ENCODE measurements around the gene CSRNP3. TPM values are rescaled to one million over a fixed set of nuclear protein-coding genes. Genes with fewer than 3 reads are reported as not detected.

The CSRNP3 gene
- total RNA-seq, 1 experiment from 2014 or later = 2.4 TPM

DNA sequence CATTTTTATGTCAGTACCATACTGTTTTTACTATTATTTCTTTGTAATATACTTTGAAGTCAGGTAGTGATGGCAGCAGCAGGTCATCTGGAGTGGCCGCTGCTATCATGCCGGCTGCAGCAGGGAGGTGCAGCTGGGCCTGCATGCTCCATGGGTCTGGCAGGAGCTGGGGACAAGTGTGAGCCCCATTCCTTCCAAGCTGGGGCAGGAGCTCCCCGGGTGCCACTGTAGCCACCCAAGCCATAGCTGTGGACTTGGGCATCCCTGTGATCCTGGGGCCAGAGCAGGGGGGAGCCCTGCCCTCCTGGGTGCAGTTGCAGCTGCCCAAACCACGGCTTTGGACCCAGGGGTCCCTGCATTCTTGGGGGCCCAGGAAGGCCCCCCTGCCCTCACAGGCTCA is 59.2 kb downstream of the CSRNP3 start:
- no peak for DNase-seq (ENCODE audit: low read depth)
- in situ Hi-C loops (cut with HindIII; ENCODE audit: low pct_unique_long_range_greater_than_20kb, low sequenced_read_pairs) = no loop called here

DNA sequence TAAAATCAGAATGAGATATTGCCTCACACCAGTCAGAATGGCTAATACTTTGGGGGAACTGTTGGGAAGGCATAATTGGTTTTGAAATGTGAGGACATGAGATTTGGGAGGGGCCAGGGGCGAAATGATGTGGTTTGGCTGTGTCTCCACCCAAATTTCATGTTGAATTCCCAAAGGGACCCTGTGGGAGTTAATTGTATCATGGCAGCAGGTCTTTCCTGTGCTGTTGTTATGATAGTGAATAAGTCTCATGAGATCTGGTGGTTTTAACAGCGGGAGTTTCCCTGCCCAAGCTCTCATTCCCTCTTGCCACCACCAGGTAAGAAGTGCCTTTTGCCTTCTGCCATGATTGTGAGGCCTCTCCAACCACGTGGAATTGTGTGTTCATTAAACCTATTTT is 59.6 kb downstream of the CSRNP3 start:
- in situ Hi-C loops (cut with HindIII; ENCODE audit: low pct_unique_long_range_greater_than_20kb, low sequenced_read_pairs) = no loop called here
- peak; percentile 35 for DNase-seq (ENCODE audit: low read depth)

DNA sequence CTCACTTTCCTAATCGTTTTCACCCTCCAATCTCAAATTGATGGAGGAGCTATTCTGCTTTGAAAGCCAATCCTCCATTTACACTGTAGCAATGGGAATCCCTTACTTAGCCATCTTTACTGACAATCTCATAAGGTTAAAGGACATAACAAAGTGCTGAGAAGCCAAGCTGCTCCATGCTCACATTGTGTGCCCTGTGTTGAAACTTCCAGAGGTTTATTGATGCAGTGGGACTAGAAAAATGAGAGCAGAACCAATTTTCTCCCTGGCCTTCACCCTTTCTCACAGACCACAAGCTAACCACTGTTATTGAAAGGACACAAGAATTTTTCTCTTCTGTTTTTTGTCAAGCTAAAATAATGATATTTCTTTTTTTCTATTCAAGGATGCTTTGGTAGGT is 63.8 kb downstream of the CSRNP3 start:
- in situ Hi-C loops (cut with HindIII; ENCODE audit: low pct_unique_long_range_greater_than_20kb, low sequenced_read_pairs) = no loop called here

DNA sequence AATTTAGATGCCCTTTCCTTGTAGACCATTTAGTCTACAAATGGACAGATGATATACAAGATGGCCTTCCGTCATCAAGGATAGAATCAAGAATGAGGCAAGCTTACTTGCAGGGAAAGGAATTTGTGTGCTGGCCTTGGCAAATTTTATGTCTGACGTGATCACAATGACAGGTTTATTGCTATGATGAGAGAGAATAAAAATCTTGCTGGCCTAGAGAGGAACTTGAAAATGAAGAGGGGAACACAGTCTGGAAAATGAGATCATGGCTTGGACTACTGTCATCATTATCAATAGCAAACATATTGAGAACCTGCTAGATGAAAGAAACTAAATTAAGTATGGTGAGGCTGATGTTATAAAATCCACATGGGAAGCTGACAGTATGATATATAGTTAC is 66.0 kb downstream of the CSRNP3 start:
- DNase-seq (ENCODE audit: low read depth) = no peak
- in situ Hi-C loops (cut with HindIII; ENCODE audit: low pct_unique_long_range_greater_than_20kb, low sequenced_read_pairs) = no loop called here

More for the DNA sequence above, 63.8 kb downstream of the CSRNP3 start:
- no peak for DNase-seq (ENCODE audit: low read depth)

DNA sequence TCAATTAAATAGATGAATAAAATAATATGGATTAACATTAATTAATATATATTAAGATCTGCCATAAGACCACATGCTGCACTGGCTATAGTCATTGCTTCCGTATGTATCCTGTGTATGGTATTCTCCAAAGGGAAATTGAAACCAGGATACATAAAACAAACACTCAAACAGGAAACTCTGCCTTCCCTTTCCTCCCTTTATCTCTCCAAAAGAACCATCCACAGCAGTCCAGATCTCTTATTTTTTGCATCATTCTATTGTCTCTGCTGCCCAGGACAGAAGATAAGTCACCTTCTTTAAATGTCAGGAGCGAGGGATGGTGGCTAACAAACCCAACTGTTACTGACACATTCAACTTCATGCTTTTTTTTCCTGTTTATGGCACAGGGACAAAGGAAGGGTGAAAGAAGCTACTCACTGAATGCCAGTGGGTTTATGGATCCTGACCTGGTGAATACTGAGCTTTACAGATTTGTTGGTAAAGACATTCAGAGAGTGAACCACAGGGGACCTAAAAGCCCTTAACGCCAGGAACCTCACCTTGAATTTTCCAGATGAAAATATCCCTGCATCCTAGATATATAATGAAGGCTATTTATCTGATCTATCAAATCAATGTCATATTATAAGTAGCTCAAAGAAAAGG is 67.5 kb downstream of the CSRNP3 start:
- no peak for DNase-seq (ENCODE audit: low read depth)
- in situ Hi-C loops (cut with HindIII; ENCODE audit: low pct_unique_long_range_greater_than_20kb, low sequenced_read_pairs) = no loop called here

DNA sequence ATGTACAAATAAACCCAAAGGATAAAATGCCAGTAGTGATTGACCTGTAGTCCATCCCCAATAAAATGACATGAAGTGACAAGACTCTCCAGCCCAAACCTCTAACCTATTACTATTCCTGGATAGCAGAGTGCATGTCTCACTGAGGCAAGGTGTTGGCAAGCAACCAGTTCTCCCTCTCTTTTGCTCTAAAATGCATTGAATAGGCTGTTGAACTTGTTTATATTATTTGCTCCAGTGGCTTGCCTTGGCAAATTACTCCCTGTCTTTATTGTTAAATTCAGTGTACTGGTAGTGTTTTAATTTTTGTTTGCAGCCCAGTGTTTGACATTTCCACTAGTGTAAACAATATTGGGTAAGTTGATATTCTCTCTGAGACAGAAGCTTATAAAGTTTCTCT is 70.5 kb downstream of the CSRNP3 start:
- DNase-seq (ENCODE audit: low read depth) = no peak

DNA sequence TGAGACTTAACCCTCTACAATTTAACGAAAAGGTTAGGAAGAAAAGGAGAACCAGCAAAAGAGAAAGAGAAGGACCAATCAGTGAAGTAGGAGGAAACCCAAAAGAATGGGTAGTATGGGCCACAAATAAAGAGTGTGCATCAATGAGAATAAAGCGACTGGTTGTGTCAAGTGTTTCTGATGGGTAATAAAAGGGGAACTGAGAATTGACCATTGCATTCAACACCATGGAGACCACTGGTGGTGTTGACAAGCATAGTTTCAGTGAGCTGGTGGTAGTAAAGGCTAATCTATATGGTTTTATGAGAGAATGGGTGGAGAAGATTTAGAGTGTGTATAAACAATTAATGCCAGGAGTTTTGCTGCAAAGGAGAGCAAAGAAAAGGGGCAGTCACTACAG is 75.4 kb downstream of the CSRNP3 start:
- no peak for DNase-seq (ENCODE audit: low read depth)
- in situ Hi-C loops (cut with HindIII; ENCODE audit: low pct_unique_long_range_greater_than_20kb, low sequenced_read_pairs) = no loop called here

More for the DNA sequence above, 70.5 kb downstream of the CSRNP3 start:
- in situ Hi-C loops (cut with HindIII; ENCODE audit: low pct_unique_long_range_greater_than_20kb, low sequenced_read_pairs) = no loop called here

DNA sequence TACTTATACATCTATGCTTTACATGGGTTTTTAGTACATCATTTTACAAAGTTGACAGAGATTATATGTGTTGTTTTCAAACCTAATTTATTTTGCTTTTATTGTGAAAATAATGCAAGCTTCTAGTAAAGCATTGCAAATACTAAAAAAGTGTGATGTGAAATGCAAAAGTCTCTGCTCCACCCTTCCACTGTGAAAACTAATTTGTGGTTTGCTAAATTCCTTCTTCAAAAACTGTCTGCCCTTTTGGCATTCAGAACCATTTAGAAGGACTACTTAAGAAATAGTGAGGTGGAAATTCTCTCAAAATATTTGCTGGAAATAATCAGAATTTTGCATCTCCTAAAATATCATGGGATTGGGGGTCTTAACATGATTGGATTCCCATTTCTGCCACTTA is 78.4 kb downstream of the CSRNP3 start:
- in situ Hi-C loops (cut with HindIII; ENCODE audit: low pct_unique_long_range_greater_than_20kb, low sequenced_read_pairs) = no loop called here
- DNase-seq (ENCODE audit: low read depth) = no peak

DNA sequence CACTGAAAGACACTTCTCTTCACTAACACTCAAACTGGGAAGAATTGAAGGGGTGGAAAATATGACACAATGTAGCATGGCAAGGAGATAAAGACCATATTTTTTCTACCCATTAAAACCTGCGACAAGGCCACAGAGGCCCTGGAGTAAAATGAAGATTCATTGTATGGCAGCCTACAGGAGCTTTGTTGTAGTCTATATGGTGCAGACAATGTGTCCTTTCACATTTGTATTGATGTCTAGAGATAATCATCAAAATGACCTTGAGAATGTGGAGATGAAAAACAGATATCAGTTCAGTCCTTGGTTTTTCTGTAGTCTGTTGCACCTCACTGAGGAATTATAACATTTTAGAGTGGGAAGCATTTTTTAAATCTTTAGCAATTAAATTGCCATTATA is 80.1 kb downstream of the CSRNP3 start:
- no peak for DNase-seq (ENCODE audit: low read depth)
- in situ Hi-C loops (cut with HindIII; ENCODE audit: low pct_unique_long_range_greater_than_20kb, low sequenced_read_pairs) = no loop called here

DNA sequence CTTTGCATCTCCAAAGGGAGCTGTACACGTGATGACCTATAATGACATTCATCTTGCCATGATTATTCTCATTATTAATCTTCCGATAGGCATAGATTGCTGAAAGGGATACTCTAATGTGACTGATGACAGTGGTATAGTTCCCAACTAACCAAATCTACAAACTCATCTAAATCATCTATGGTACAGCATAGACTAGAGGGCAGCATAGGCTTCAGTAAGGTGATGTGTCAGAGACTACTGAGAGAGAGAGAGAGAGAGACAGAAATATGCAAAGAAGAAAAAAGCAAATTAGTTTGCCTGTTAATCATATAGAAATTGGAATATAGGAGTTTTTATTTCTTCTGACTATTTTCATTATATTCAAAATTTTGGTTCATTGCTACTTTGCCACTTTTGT is 89.3 kb downstream of the CSRNP3 start:
- in situ Hi-C loops (cut with HindIII; ENCODE audit: low pct_unique_long_range_greater_than_20kb, low sequenced_read_pairs) = no loop called here
- no peak for DNase-seq (ENCODE audit: low read depth)

DNA sequence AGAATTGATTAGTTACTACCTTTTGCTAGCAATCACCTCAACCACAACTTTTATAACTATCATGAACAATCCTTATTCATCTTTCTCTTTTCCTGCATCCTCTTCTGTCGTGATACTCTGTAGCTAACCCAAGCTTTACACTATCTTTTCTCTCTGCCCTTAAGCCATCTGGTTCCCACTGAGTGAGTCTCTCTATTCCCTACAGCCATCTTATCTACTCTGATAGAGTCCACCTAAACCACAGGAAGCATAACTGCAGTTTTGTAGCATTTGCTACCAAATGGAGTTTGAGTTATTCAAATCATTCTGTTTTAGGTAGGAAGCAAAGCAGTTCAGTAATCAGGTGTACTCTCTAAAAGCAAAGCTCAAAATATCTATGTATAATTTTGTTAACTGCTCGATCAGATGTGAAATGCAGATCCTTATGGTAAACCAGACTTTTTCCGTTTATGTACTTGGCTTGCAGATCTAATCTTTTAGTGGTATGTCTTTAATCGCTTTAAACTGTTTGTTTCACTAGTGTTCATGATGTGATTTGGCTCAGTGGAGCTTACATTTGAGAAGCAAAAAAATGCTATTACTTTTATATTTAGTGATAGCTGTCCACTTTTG is 91.0 kb downstream of the CSRNP3 start:
- in situ Hi-C loops (cut with HindIII; ENCODE audit: low pct_unique_long_range_greater_than_20kb, low sequenced_read_pairs) = no loop called here
- DNase-seq (ENCODE audit: low read depth) = no peak

DNA sequence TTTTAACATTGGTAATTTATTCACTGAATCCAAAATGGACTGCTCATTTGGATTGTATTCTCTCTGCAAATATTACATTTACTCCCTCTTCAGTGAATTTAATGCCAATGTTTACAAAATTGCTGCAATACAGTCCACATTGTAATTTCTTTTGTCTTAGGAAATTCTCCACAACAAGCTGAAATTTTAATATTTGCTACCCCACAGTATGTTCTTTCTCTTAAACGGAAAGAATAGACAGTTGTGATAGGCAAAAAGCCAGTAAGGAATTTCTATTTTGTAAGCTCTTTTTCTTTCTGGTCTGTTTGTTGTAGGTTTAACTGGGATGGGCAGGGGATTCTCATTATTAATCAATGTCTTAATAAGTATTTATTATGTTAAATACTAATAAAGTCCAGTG is 92.0 kb downstream of the CSRNP3 start:
- DNase-seq (ENCODE audit: low read depth) = no peak
- in situ Hi-C loops (cut with HindIII; ENCODE audit: low pct_unique_long_range_greater_than_20kb, low sequenced_read_pairs) = no loop called here

DNA sequence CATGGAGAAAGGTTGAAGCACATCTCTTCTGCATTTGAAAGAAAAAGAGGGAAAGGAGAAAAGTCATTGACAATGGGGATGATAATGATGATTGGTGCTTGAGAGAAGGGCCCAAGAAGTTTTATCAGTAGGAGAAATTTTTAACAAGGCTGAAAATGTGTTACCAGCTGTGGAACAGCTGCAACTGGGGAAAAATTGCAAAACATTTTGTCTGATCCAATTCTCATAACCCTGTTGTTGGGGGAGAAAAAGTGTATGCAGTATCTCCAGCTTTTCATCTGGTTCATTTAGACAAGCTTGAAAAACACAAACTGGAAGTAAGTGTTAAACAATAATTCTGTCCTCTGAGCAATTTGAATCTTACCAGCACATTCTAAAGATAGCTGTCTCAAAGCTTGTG is 92.7 kb downstream of the CSRNP3 start:
- no peak for DNase-seq (ENCODE audit: low read depth)
- in situ Hi-C loops (cut with HindIII; ENCODE audit: low pct_unique_long_range_greater_than_20kb, low sequenced_read_pairs) = no loop called here

DNA sequence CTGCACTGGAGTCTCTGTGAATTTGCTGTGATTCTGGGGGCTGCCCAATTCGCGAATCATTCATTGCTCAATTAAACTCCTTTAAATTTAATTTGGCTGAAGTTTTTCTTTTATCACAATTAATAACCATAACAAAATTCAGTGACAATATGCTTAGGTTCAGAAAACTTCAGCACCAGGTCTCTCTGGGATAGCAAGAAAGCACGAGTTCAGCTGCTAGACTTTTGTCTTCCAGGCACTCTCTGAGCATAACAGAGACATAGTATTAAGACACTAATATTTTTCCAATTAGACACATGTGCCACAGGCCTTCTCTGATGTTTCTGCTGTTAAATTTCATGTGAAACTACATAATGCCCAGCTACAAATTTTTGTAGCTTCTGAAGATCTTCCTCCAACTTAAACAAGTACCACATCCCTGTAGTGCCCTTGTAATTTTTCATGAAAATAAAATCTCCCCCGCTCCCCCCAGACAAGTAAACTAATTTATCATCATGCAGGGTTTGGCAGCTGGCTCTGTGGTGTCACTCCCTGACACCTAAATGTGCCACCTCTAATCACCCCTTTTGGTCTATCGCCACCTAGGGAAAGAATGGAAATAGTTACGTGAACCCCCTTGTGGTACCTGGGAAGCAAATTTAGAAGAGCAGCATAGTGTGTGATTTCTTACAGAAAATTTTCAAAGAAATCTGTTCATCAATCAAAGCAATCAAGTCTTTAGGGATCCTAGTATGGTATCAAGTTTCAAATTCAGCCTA is 94.1 kb downstream of the CSRNP3 start:
- DNase-seq (ENCODE audit: low read depth) = no peak
- in situ Hi-C loops (cut with HindIII; ENCODE audit: low pct_unique_long_range_greater_than_20kb, low sequenced_read_pairs) = no loop called here

DNA sequence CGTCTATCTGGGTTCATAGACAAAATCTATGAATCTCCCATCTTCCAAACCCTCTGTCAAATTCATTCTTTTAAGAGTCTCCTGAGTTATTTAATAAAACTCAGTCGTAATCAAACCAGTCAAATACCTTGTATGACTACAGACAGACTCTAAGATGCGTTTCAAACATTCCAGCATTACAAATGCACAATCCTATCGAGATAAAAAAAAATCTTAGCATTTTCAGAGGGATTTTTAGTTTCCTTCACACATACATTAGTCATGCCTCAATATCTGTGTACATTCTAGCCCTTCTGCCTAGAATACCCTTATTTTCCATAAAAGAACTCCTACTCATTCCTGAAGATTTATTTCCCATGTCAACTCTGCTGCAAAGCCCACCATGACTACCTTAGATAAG is 96.5 kb downstream of the CSRNP3 start:
- no peak for DNase-seq (ENCODE audit: low read depth)
- in situ Hi-C loops (cut with HindIII; ENCODE audit: low pct_unique_long_range_greater_than_20kb, low sequenced_read_pairs) = no loop called here

DNA sequence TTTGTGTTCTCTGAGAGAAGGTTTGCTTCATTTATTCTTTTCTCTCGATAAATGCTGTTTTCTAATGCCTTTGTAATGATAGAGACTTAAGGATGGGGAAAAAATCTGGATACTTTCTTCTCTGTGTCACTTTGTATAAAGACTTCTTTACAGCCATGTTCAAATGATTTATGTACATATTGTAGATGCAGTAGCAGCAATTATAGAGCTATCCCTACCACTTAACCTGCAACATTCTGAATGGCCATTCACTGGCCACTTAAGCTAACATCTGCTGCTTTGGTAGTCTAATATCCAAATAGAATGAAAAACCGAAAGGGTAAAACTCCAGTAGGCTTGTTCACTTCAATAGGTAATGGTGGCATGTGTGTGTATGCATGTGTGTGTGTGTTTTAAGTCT is 97.8 kb downstream of the CSRNP3 start:
- DNase-seq (ENCODE audit: low read depth) = no peak
- in situ Hi-C loops (cut with HindIII; ENCODE audit: low pct_unique_long_range_greater_than_20kb, low sequenced_read_pairs) = no loop called here

DNA sequence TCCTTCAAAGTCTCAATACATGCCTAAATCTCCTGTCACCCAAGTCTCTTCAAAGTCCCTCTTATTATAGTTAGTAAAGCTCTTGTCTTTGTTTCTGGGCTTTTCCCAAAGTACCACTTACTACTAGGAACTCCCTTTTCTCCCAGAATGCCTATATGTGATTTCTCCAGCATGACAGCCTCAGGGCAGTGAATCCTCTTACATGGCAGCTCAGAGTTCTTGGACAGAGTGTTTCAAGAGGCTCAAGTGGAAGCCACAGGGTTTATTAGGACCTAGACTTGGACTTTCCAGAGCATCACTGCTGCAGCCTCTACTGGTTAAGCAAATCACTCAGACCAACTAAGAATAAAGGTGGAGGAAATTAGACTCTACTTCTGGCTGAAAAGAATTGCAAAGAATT is 98.9 kb downstream of the CSRNP3 start:
- in situ Hi-C loops (cut with HindIII; ENCODE audit: low pct_unique_long_range_greater_than_20kb, low sequenced_read_pairs) = no loop called here

DNA sequence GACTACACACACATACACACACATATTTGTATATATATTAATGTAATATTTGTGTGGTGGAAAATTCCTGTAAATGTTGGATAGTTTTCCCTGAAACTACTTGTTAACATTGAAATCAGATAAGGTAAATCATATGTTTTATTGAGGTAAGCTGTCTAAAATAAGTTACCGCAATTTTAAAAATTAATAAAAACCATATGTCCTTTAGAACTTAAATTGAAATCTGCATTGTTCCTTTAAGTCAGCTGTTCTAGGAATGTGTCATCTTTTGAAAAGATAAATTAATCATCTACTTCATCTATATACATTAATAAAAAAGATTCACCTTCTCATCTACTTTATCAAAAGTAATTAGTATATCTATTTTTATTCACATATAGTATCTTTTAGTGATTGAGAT is 102.0 kb downstream of the CSRNP3 start:
- no peak for DNase-seq (ENCODE audit: low read depth)
- in situ Hi-C loops (cut with HindIII; ENCODE audit: low pct_unique_long_range_greater_than_20kb, low sequenced_read_pairs) = no loop called here

More for the DNA sequence above, 98.9 kb downstream of the CSRNP3 start:
- DNase-seq (ENCODE audit: low read depth) = no peak

DNA sequence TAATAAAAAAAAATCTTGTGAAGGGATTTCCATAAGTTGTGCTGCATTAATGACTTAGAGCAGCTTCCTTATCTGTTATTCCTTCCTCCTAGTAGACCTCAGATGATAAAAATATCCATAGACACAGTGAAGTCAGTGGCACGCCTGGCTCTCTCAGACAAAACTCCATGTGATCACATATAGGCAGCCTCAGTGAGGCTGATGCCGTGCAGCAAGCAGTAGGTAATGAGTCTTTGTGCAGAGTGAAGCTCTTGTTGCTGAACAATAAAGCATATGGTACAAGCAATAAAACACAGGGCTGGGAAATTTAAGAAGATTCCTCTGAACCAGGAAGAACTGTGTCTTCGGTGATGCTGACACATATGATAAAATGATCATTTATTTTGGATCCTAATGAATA is 102.7 kb downstream of the CSRNP3 start:
- in situ Hi-C loops (cut with HindIII; ENCODE audit: low pct_unique_long_range_greater_than_20kb, low sequenced_read_pairs) = no loop called here
- peak; percentile 5 for DNase-seq (ENCODE audit: low read depth)
